Measurements from ENCODE around the gene LRRFIP2. TPM values are rescaled to one million over a fixed set of nuclear protein-coding genes. Genes with fewer than 3 reads are reported as not detected.

Gene LRRFIP2
- total and polyA plus RNA-seq, 2 donors (not counting 1 experiment from before 2014, with no cell fraction given), result 8.6 to 49.2 TPM

DNA sequence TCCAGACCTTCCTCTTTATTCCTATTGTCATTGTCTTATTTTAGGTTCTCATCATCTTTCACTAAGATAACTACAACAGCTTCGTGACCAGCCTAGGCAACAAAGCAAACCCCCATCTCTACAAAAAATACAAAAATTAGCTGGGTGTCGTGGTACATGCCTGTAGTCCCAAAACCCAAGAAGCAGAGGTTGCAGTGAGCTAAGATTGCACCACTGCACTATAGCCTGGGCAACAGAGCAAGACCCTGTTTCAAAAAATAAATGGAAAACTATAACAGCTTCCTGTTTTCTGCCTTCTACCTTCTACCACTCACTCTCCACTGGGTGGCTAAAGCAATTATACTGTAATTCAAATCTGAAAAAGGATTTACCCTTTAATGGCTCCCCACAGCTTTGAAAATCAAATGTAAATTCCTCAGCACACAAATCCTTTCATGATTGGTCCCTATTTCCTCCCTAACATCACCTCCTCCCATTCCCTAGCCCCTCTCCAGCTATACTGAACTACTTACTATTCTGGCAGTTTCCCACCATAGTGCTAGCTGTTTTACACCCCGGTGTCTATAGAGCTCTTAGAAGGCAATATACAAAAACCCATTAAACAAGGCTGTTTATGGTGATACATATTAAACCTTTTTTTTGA, 33.4 kb downstream of the LRRFIP2 start:
- Histone ChIP-seq H3K27ac (ENCODE audit: low read length in 2 of 2) (no peak overlapping the region), H3K4me3 (ENCODE audit: control extremely low read depth in 1 of 5, extremely low read depth in 1 of 5, insufficient read depth in 1 of 5, low read depth in 2 of 5, low read length in 4 of 5) (no peak overlapping the region), H3K36me3 (replicated peaks in 1 of 2; ENCODE audit: control extremely low read depth in 1 of 2, control insufficient read depth in 1 of 2, extremely low read depth in 1 of 2, insufficient read depth in 2 of 2, low read length in 1 of 2) (peaks cover 3 to 8% of the 10 kb centered on the region in 2 experiments), H3K4me1 (ENCODE audit: control insufficient read depth in 2 of 2, insufficient read depth in 2 of 2, low read length in 2 of 2) (peaks cover 11 to 16% of the 10 kb centered on the region in 2 donors), H3K9me3 (ENCODE audit: control extremely low read depth in 1 of 3, control insufficient read depth in 2 of 3, insufficient read depth in 1 of 3, low read length in 2 of 3) (no peaks in the 10 kb centered on the region), H4K20me1 (ENCODE audit: control insufficient read depth, insufficient read depth, low read length, poor library complexity, severe bottlenecking) (no peaks in the 10 kb centered on the region), H2AFZ (ENCODE audit: insufficient read depth, low read depth, low read length, poor library complexity, severe bottlenecking) (no peak overlapping the region), H3K9ac (ENCODE audit: low read length) (no peak overlapping the region), H3K79me2 (ENCODE audit: control insufficient read depth, insufficient read depth, low read length) (peaks cover 3% of the 10 kb centered on the region), H3K4me2 (replicated peaks; ENCODE audit: low read depth, low read length, poor library complexity, severe bottlenecking) (no peak overlapping the region), H3K27me3 (replicated peaks in 1 of 4; ENCODE audit: control extremely low read depth in 1 of 4, control insufficient read depth in 3 of 4, insufficient read depth in 4 of 4, low read length in 3 of 4) (no peaks in the 10 kb centered on the region)
- WGBS (ENCODE audit: insufficient coverage), result 85% methylated on average over 2 of the region's 3 CpGs
- CTCF ChIA-PET, result no interaction called here
- intact Hi-C loops (cut with micrococcal nuclease), result no loop called here
- Mint-ChIP-seq H3K27me3 (no peaks in the 10 kb centered on the region), H3K4me3 (no peak overlapping the region), H3K9me3 (ENCODE audit: insufficient read depth) (no peaks in the 10 kb centered on the region), H3K27ac (no peak overlapping the region), H3K4me1 (peaks cover 16% of the 10 kb centered on the region)
- no peak for TF ChIP-seq EZH2 (IDR thresholded peaks at IDR 0.05; ENCODE audit: borderline replicate concordance, insufficient read depth, low read depth, low read length, poor library complexity, severe bottlenecking)
- TF ChIP-seq CTCF (IDR thresholded peaks at IDR 0.05), result no peak
- POLR2A ChIA-PET, result no interaction called here
- DNase-seq, result no peak
- ATAC-seq (ENCODE audit: low read depth), result no peak

GRCh38 chr3:37139567-37140052, 34.8 kb downstream of the LRRFIP2 start:
- Mint-ChIP-seq H3K4me3 (no peak overlapping the region), H3K27me3 (no peaks in the 10 kb centered on the region), H3K4me1 (peaks cover 7% of the 10 kb centered on the region), H3K27ac (no peak overlapping the region), H3K9me3 (ENCODE audit: insufficient read depth) (no peaks in the 10 kb centered on the region)
- intact Hi-C loops (cut with micrococcal nuclease), result no loop called here
- DNase-seq (no peak), ATAC-seq (ENCODE audit: low read depth) (no peak)
- no peak overlapping the region for H2AFZ ChIP-seq (ENCODE audit: insufficient read depth, low read depth, low read length, poor library complexity, severe bottlenecking)
- TF ChIP-seq CTCF (IDR thresholded peaks at IDR 0.05), result no peak
- no peak for TF ChIP-seq EZH2 (IDR thresholded peaks at IDR 0.05; ENCODE audit: borderline replicate concordance, insufficient read depth, low read depth, low read length, poor library complexity, severe bottlenecking)
- H3K4me2 ChIP-seq (replicated peaks; ENCODE audit: low read depth, low read length, poor library complexity, severe bottlenecking), result no peak overlapping the region
- H3K9ac ChIP-seq (ENCODE audit: low read length), result no peak overlapping the region
- ChIA-PET POLR2A (interaction anchor here (0.6 to 0.8 kb wide), 2 partner anchors 34 to 130 kb away, joined by 3 to 5 read pairs; partner anchors contain the start of gene LRRFIP2), CTCF (no interaction called here)
- H3K27me3 ChIP-seq (replicated peaks in 1 of 4; ENCODE audit: control extremely low read depth in 1 of 4, control insufficient read depth in 3 of 4, insufficient read depth in 4 of 4, low read length in 3 of 4), result no peaks in the 10 kb centered on the region
- H3K4me3 ChIP-seq (ENCODE audit: control extremely low read depth in 1 of 5, extremely low read depth in 1 of 5, insufficient read depth in 1 of 5, low read depth in 2 of 5, low read length in 4 of 5), result no peak overlapping the region
- no peaks in the 10 kb centered on the region for H3K9me3 ChIP-seq (ENCODE audit: control extremely low read depth in 1 of 3, control insufficient read depth in 2 of 3, insufficient read depth in 1 of 3, low read length in 2 of 3)
- H3K36me3 ChIP-seq (replicated peaks in 1 of 2; ENCODE audit: control extremely low read depth in 1 of 2, control insufficient read depth in 1 of 2, extremely low read depth in 1 of 2, insufficient read depth in 2 of 2, low read length in 1 of 2), result peaks cover 2 to 8% of the 10 kb centered on the region in 2 experiments
- H3K79me2 ChIP-seq (ENCODE audit: control insufficient read depth, insufficient read depth, low read length), result no peaks in the 10 kb centered on the region
- no peaks in the 10 kb centered on the region for H4K20me1 ChIP-seq (ENCODE audit: control insufficient read depth, insufficient read depth, low read length, poor library complexity, severe bottlenecking)
- WGBS (ENCODE audit: insufficient coverage), result 83% methylated on average over 1 of the region's 1 CpG
- peaks cover 10 to 11% of the 10 kb centered on the region in 2 donors for H3K4me1 ChIP-seq (ENCODE audit: control insufficient read depth in 2 of 2, insufficient read depth in 2 of 2, low read length in 2 of 2)
- no peak overlapping the region for H3K27ac ChIP-seq (ENCODE audit: low read length in 2 of 2)

Data from B cell (primary cell).